NAMALWA (cell line): ENCODE data around the gene PON3.

Experiments used
- DNase-seq: peaks from one replicate; pipeline ENCODE4 v3.0.0-alpha.2; 2015; ENCODE audit warnings: low spot score

The PON3 gene

DNA sequence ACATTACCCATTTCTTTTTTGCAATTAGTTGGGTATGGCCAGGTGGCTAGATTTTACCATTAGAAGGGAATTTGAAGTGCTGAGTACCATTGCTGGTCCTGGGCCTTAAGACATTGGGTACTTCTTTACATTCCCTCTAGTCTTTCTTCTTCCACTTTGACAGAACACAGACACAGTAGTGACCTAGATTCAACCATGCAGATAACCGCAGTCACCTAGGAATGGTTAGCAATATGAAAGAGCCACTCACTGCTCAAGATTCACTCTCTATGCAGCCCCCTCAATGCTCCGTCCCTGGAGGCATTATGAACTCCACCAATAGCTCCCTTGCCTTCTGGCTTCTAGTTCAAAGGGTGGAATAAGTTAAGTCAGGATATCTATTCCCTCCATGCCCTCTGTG, 55.7 kb downstream of the PON3 start:
- no peak for DNase-seq

GRCh38 chr7:95338832-95339231, 57.3 kb downstream of the PON3 start:
- DNase-seq = no peak

DNA sequence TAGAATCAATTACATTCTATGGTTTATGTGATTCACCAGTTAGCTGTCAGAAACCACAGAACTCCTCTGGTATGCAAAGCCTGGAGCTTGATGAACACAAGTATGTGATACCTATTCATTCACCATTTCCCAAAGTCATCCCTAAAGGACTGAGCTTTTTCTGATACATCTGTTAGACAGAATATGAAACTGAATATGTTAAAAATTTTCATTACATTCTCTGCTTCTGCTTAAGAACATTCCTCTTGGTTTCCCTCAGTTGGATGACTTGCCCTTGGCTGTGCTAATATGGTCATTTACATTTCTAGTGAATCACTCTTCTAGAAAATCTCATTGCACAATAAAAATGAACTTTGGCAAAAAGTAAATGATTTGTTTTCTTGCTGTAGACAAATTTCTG, 61.1 kb downstream of the PON3 start:
- no peak for DNase-seq

DNA sequence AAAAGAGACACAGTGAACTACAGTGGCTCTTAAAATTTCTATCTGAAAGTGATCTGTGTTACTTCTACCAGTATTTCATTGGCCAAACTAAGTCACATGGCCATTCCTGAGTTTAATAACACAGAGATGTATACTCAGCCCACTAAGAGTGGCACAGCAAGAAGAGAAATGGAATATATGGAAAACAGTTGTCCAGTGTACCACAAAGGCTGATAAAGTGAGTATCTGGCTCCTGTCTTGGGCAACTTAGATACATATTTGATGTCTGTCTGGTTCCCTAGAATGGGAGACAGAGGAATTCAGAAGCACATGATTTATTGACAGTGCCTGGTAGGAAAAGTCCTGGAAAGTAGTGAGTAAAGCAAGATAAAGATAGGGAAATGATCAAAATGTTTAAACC, 61.7 kb downstream of the PON3 start:
- no peak for DNase-seq

- no peak for DNase-seq
These were observed 65.2 kb downstream of the PON3 start for GRCh38 chr7:95330961-95331337.

DNA sequence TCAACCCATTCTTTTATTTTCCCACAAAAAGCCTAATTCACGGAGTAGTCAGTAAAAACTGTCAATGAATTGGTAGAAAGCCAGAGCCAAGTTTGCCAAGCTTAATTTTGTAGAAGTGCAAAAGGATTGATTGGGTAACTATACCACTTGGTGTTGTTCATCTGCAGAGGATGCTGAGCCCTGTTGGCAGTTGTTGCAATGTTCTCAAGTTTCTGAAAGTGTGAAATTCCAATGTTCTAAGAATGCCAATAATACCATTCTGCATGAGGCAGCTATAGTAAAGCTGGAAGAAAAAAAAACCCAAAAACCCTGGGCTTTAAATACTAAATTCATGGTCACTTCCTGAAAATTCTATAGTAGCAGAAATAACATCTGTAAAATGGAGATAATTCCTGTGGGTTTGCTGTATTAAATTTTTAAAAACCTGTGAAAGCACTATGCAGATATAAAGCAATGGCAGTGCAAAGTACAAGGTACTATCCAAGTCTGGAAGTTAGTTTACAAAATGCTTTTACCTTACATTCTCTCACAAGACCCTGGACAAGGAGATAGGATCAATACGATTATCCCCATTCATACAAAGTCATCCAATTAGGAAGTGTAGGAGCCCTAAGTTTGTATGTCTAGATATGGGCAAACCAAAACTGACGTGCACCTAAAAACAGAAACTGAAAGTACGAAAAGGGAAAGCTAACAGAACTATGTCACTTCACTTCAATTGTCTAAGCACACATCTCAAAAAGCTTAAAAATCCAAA, 65.8 kb downstream of the PON3 start:
- peak; percentile 35 for DNase-seq

- no peak for DNase-seq
These were observed 68.8 kb downstream of the PON3 start for GRCh38 chr7:95327356-95327755.

DNA sequence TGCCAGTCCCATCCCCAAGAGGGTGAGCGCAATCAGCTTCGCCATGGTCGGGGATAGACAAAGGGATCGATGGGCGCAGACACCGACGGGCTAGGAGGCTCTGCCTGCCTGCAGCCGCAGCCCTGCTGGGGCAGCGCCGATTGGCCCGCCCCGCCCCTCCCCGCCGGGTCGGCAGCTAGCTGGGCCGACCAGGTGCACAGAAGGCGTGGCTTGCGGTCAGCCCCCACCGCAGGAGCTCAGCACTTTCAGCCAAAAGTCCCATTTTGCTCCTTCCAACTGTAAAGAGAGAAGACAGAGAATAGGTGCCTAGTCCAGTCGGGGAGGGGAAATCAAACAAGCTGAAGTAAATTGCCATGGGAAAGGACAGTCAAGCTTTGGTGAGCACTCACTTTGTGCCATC, 71.7 kb downstream of the PON3 start, which contains the start of gene PON1:
PON1 (minus strand) TSS at position 102 of the 400 bp plus-strand sequence; CDS start at position 45, 57 bp downstream.
- DNase-seq = no peak

- DNase-seq = no peak
These were observed 72.6 kb downstream of the PON3 start for GRCh38 chr7:95323410-95324129.

DNA sequence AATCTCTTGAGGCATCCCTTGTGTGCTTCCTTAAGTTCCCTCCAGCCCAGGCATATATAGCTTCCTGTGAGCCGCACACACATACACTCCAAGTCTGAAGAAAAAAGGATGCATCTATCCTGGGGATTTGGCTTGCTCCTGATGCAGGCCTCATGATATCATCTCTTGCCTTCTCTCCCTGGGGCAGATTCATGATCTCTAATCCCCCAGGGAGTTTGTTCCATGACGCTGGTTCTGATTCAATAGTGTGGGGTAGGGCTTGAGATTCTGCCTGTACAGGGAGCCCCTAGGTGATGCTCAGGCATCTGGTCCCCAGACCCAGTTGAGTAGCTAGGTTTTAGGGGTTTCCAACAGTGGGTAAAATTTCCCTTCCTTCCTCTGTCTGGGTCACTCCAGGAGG, 73.3 kb downstream of the PON3 start:
- no peak for DNase-seq

- DNase-seq = no peak
These were observed 73.8 kb downstream of the PON3 start for GRCh38 chr7:95322396-95322795.

DNA sequence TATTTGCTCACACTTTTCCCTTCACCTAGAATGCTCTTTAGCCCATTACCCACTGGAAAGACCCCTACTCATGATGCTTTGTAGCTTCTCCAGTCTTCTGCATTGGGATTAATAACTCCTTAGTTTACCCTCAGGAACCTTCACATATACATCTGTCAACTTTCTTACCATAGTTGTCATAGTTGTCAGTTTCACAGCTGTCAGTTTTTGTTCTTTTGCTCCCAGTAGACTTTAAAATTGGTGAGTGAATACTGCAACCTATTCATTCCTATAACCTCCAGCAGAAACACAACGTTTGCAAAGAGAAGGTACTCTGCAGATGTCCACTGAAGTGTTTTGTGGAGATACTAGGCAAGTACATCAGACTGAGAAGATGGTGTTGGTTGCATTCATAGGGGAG, 74.5 kb downstream of the PON3 start:
- no peak for DNase-seq

- DNase-seq = no peak
These were observed 75.5 kb downstream of the PON3 start for GRCh38 chr7:95320651-95321050.

DNA sequence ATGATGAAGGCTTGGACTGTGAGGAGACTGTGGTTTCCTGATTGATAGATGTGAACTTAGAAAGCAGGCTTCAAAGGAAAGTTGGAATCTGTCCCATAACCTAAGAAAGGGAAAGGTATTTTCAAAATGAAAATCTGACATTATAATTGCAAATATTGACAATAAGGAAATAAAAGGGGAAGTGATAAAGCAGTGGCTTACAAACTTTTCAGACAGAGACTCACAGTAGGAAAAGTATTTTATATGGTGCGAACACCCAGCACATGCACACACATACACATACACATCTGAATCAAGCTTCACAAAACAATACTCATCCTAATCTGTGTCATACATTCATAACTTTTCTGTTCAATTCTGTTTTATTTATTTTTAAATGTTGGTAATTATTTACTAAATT, 76.6 kb downstream of the PON3 start:
- DNase-seq = no peak

GRCh38 chr7:95318501-95319100, 77.6 kb downstream of the PON3 start:
- DNase-seq = no peak

- DNase-seq = no peak
These were observed 78.2 kb downstream of the PON3 start for GRCh38 chr7:95317966-95318365.

DNA sequence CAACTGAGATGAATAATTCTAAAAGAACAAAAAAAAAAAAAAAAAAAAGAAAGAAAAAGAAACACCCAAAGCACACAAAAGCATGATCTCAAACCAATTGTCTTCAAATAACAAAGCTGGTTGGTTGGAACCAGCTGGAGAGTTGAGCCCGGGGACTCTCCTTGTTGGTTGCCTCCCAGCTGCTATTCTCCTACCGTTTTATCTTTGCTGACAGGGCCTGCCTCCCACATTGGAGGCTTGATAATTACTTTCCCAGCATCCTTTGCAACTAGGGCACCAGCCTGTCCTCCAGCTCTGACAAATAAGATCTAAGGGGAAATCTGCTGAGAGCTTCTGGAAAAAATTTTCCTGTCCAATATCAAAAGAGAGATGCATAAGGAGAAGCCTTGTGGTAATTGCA, 78.6 kb downstream of the PON3 start:
- no peak for DNase-seq

- DNase-seq = no peak
These were observed 79.6 kb downstream of the PON3 start for GRCh38 chr7:95316588-95316987.

GRCh38 chr7:95312561-95312960, 83.6 kb downstream of the PON3 start:
- no peak for DNase-seq

DNA sequence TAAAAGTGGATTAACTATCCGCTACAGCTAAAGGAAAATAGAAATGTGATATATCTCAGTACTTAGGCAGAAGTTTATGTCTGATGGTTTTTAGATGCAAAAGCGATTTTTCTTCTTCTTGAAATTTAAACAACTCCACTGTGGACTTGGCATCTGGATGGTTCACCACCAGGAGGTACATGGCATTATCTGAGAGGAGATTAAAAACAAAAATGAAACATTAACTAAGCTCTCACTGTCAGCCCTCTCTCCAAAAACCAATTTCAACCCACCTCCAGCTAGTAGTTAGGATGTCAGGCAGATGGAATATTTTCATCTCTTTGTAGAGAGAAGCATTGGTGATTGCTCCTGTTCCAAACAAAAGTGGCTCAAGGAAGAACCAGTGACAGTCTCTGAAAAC, 84.8 kb downstream of the PON3 start:
- DNase-seq = no peak

- no peak for DNase-seq
These were observed 86.2 kb downstream of the PON3 start for GRCh38 chr7:95309951-95310350.
